Right ventricle myocardium inferior (tissue), 1 donor: ENCODE results near the gene COL6A1. TPM values are rescaled to one million over a fixed set of nuclear protein-coding genes. Genes with fewer than 3 reads are reported as not detected.
"Not testable (repeated sequence)": the region's sequence is repeated elsewhere in the genome, so short reads cannot be mapped to it uniquely, and the experiment has no call there.

ENCODE experiments used
- ATAC-seq: fragments of 200-7000 bp; cut with Tn5 transposase; one replicate; pipeline ENCODE4 v1.9.1; 2020; ENCODE audit warnings: mild to moderate bottlenecking, moderate library complexity
- DNase-seq: peaks from one replicate; pipeline ENCODE4 v3.0.0; 2021; ENCODE audit errors: missing footprints
- intact Hi-C: fragments of 100-400 bp; cut with DNase I; formaldehyde crosslinking; loops from one replicate; pipeline ENCODE4 v1.11.0; 2022
- total RNA-seq: library from RNA; stranded (reverse); fragmentation: NEBNext Ultra II Directional; extraction: Animal tissue kit (Norgen Biotek cat#: 25700); gene quantifications from one replicate; pipeline ENCODE4 v1.2.1, GENCODE V29; 2021
- donor health status: DM: no; HTN: yes; CAD: no; lungs with severe emphysema.

COL6A1 gene
- total RNA-seq, 1 donor from 2014 or later: 228 TPM

DNA sequence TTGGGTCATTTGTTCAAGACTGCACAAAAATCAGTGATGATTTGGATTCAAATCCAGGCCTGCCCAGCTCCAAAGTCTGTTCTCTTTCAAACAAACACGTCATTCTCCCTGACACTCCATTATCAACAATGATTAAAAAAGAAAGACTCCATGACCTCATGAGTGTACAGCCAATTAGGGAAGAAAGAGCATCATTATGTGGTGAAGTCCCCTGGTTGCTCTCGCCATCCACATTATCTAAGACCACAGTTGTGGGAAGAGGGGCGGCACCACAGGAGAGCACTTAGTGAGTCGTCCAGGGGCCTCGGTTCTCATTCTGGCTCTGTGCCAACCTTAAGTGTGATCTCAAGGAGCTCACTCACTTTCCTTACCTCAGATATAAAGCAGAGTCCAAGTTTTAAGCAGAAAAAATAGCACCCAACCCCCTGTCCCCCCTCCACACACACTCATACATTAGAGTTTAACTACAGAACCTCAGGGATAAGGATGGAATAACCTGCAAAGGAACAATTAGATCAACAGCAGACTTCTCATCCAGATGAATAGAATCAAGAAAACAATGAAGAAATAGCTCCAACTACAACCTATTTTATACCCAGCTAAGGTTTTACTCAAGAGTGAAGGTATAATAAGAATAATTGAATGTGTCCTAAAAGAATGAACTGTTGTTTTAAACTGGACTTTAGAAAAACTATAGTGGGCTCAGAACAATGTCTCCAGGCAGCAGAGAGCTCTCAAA lies 47.8 kb downstream of the COL6A1 start:
- ATAC-seq (peak; percentile 81), DNase-seq (no peak)
- intact Hi-C loops: loop anchor here (5.0 kb wide), 2 partner anchors 33 to 57 kb away; no protein-coding TSS in a partner anchor

DNA sequence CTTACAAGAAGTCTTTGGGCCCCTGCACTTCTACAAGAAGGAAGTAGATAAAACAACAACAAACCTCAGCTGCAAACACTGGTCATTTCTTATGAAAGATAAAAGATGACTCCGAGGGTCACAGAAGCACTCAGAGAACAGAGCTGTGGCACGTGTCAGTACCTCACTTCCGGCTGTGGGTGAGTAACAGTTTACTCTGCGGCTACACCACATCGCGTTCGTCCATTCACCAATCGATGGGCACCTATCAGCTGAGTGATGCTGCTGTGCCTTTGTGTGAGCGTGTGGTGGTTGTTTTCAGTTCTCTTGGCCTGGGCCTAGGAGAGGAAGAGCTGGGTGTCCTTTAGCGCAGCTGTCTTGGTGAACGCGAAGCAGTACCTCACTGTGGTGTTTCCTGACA lies 49.9 kb downstream of the COL6A1 start:
- ATAC-seq (no peak), DNase-seq (no peak)
- intact Hi-C loops: no loop called here

DNA sequence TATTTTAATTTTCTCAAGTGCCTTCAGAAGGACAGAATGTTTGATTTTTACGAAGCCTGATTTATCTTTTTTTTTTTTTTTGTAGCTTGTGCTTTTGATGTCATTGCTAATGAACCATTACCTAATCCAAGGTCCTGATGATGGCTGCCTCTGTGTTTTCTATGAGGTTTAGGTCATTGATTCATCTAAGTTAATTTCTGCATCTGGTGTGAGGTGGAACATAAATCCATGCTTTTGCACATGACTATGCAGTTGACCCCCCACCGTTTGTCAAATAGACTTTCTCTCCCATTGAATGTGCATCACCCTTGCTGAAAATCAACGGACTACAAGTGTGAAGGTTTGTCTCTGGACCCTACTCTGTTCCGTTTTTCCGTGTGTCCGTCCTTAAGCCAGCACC lies 50.5 kb downstream of the COL6A1 start:
- DNase-seq: no peak
- no peak for ATAC-seq
- intact Hi-C loops: no loop called here

DNA sequence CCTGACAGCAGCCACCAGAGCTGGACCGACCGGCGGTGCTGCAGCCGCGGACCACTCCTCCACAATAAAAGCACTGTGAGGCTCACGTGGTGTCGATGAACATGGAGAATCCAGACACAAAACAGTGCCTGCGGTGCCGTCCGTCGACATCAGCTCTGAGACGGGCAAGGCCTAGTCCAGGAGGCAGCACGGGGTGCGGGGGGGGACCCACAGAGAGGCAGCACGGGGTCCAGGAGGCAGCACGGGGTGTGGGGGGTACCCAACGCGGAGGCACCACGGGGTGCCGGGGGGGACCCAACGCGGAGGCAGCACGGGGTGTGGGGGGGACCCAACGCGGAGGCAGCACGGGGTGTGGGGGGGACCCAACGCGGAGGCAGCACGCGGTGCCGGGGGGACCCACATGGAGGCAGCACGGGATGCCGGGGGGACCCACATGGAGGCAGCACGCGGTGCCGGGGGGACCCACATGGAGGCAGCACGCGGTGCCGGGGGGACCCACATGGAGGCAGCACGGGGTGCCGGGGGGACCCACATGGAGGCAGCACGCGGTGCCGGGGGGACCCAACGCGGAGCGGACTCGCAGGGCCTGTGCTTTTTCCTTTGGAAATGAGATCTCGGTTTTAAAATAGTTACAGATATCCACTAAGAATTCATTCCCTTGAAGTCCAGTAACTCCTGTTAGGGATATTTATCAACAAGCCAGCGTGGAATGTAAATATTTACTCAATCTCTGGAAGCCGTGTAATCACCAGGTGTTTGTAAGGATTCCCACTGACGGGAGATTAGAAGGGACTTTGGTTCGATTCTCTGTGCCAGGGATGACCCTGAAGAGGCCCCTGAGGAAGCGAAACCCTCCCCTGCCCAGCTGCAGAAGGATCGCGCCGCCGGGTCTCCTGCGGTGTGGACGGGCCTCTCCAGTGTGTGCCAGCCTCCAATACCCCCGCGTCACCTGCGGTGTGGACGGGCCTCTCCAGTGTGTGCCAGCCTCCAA lies 52.1 kb downstream of the COL6A1 start:
- ATAC-seq (no peak), DNase-seq (no peak)
- intact Hi-C loops: no loop called here

DNA sequence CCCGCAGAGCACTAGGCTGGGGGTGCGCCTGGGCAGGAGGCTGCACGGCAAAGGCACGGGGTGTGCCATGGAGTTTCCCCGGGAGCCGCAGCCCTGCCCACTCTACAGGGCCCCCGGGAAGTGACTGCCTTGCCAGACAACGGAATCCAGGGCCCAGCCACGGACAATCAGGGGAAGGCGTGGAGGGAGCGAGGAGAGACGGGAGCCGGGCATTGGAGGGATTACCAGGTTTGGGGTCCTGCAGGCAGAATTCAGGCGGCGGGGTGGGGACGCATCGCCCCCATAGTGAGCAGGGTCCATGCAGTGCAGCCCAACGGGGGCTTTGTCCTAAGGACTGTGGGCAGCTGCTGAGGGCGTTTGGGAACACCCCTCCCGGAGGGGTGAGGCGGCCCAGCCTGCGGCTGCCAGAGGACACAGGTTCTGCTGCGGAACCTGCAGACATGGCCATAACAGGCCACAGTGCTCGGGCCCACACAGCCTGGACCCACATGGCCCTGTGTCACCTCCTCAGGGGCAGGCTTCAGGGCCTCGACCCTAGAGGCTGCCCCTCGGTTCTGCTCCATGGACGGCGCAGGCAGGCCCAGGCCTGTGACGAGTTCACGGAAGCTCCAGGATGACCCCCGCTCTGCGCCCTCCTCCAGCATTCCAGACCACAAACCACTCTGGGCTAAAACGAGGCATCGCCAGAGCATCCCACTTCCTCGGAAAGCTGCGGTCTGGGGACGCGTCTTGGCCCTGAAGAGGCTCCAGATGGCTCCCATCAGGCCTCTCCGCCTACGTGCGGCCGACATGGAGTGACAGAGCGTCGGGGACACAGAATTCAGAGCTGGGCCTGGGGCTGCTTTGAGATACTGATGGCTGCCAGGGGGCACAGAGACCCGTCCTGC lies 54.5 kb downstream of the COL6A1 start:
- intact Hi-C loops: no loop called here
- ATAC-seq (peak; percentile 71), DNase-seq (peak; percentile 86)

DNA sequence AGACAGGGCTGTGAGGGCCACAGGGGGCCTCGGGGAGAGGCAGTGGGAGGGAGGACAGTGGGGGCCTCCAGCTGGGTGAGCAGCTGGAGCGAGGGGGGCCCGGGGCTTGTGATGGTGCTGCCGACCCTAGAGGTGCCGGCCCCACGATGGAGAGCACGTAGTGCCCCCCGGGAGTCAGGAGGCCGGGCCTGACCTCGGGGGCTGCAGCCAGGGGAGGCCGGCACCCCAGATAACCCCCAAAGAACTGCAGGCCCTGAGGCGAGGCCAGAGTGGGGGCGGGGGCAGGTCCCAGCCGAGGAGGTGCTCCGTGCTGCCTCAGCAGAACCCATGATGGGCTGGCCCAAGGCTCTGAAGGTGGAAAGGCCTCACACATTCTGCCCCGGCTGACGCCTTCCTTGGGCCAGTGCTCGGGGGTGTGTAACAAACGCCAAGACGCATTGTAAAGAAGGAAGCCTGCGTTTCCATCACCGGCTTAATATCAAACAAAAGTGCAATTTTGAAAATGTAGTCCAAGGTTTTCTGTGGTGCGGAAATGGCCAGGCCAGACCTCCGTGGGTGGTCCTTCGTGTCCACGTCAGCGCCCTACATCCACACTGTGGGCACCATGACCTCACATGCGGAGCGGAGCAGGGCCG lies 55.2 kb downstream of the COL6A1 start:
- intact Hi-C loops: no loop called here
- peak; percentile 11 for ATAC-seq
- DNase-seq: no peak

DNA sequence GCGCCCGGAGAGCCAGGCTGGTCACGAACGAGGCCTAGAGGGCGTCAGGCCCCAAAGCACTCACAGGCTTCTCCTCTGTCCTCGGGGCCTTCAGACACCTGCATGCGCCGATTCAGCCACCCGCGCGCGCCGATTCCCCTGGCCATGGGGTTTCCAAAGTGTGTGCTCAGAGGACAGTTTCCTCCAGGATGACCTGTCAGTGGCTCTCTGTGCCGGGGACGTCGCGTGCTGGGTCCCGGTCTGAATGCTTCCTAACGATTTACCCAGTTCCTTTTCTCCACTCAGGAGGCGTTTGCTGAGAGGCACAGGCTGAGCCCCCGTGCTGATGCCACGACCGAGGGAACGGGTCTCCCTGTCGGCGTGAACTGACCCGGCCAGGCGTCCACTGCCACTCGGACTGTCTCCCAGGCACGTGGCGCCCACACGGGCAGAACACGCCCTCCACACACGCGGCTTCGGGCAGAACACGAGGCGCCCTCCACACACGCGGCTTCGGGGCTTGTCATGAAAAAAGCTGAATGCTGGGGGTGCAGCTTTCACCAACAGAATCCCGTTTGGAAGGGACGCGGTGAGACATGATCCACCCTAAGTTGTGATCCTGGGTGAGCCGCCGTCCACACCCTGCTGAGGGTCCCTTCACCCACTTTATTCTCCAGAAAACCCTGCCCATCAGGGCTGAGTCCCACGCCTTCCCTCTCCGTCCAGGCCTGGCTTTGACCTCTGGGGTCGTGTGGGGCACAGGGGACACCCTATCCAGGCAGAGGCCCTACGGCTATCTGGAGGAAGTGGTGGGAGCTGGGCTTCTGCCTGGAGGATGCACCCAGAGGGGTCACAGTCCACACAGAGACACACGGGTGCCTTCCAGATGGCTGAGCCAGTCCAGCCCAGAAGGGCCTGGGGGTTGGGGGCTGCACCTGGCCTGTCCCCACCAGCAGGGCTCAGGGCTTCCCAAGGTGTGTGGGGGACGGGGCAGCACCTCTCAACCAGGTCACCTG lies 56.1 kb downstream of the COL6A1 start:
- ATAC-seq (no peak), DNase-seq (no peak)
- intact Hi-C loops: no loop called here

DNA sequence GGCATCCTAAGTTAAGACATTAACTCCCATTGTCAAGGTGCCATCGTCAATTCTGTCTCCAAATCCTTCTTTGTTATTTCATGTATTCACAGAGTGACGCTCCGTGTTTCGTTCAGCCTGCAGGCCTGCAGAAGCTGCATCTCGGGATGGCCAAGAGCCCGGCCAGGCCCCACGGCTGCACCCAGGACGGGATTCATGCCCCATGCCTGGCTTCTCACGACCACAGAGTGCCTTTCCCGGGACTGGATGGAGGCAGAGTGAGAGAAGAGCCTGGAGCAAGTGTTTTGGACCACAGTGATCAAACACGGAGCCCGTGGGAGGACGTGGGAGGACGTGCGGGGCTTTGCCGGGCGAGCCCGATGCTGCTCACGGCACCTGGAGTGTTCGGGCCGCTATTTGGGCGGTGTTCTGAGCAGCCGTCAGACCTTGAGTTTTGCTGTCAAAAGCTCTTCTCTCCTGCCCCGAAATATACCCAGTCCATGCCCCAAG lies 56.8 kb downstream of the COL6A1 start:
- ATAC-seq: no peak
- DNase-seq: no peak
- intact Hi-C loops: no loop called here

DNA sequence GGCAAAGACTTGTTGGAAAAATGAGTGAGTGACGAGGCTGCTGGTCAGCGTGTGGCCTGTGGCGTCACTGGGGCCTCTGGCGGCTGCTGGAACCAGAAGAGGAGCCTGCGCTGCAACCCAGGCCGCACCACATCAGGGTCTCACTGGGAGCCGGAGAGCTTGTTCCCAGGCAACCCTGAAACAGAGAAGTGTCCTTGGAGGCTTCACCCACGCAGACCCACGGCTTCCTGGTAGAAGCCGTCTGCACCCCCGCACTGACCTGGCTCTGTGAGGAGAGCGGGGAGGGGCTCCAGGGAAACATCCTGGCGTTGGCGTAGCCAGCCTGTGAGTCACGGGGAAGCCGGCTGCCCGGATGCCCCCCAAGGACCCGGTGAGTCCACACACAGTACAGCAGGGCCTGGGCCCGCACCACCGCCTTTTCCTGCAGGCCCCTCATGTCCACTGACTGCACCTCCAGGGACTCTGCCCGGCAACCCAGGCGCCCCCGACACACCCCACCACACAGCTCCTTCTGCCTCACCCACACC lies 57.4 kb downstream of the COL6A1 start:
- ATAC-seq (peak; percentile 85), DNase-seq (peak; percentile 85)
- intact Hi-C loops: no loop called here

DNA sequence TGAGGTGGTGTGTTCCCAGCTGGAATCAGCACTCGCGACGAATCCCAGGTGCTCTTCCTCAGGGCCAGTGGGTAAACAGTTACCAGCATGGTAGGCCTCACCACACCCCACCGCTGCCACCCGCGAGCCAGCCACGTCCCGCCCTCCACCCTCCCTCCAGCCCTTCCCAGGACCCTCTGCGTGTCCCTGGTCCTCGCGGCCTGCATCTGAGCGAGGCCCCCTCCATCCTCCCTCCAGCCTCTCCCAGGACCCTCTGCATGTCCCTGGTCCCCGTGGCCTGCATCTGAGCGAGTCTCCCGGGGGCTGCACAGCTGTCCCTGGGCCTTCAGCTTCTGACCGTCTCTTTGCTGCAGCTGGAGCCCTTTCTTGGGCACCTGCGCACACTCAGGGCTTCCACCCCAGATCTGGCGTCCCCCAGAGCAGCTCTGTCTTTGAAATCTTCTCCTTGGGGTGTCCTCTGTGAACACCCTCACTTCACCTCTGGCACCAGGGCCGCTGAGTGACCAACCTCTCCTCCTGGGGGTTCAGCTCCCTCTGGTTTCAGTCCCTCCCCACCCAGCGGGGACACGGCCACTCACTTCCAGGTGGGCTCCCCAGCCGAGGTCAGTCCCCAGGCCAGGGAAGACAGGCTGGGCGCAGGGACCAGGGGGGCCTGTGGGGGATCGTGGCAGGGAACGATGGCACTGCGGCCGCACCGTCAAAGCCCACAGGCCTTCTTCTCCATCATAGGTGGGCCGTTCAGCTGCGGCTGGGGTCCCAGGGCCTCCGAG lies 58.5 kb downstream of the COL6A1 start:
- intact Hi-C loops: loop anchor here (10.0 kb wide), 1 partner anchor 55 kb away; the partner anchor contains the start of gene COL6A2
- DNase-seq (no peak), ATAC-seq (no peak)

DNA sequence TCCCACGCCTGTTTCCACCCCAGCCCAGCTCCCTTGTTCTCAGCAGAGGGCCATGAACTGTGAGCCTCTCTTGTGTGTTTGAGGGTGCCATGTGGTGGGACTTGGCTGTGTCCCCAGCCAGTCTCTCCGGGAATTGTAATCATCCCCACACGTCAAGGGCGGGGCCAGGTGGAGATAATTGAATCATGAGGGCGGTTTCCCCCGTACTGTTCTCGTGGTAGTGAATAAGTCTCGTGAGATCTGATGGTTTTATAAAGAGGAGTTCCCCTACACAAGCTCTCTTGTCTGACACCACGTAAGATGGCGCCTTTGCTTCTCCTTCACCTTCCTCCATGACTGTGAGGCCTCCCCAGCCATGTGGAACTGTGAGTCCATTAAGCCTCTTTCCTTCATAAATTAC lies 59.1 kb downstream of the COL6A1 start:
- no peak for ATAC-seq
- intact Hi-C loops: loop anchor here (10.0 kb wide), 1 partner anchor 54 kb away; the partner anchor contains the start of gene COL6A2
- DNase-seq: no peak

DNA sequence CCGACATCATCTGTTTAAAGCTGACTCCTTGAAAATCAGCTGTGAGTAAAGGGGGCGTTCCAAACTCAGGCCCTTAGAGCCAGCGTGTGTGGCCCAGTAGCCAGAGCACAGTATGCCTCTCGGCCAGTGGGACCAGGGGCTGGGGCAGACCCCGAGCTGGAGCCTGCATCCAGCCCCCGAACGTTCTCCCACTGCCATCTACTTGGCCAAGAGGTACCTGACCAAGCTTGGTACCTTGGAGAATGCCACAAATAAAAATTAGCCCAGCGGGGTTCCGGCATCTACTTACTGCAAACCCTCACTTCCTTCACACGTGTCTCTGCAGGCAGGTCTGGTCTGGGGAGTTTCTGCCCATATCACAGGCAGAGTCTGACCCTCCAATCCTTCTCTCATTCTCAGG lies 59.6 kb downstream of the COL6A1 start:
- intact Hi-C loops: loop anchor here (10.0 kb wide), 1 partner anchor 54 kb away; the partner anchor contains the start of gene COL6A2
- ATAC-seq (no peak), DNase-seq (no peak)

DNA sequence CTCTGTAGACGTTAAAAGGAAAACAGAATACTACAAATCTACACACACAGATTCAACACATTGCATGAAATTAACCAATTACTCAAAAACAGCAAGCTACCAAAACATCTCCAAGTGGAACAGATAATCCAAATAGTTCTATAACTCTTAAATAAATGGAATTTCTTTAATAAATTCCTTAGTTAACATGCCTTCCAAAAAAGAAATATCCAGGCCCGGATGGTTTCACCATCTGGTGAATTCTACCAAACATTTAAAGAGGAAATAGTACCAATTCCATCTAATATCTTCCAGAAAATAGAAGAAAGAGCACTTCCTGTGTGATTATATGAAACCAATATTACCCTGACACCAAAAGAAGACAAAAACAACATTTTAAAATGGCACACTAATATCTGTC lies 63.6 kb downstream of the COL6A1 start:
- ATAC-seq (no peak), DNase-seq (no peak)
- intact Hi-C loops: loop anchor here (10.0 kb wide), 1 partner anchor 50 kb away; the partner anchor contains the start of gene COL6A2

DNA sequence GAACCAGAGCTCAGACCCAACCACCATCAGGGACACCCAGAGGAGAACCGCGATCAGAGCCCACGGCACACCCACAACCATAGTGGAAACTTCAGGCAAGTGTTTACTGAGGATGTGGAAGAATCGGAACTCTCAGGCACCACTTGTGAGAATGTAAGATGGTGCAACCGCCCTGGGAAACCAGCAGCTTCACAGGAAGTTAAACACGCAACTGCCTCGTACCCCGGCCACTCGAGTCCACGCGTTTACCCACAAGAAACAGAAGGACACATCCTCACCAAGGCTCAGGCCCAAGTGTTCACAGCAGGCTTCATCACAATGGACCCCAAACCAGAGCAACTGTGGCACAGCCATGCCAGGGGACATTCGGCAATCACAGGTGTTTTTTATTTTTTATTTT lies 64.9 kb downstream of the COL6A1 start:
- DNase-seq (no peak), ATAC-seq (no peak)
- intact Hi-C loops: loop anchor here (10.0 kb wide), 1 partner anchor 48 kb away; the partner anchor contains the start of gene COL6A2

DNA sequence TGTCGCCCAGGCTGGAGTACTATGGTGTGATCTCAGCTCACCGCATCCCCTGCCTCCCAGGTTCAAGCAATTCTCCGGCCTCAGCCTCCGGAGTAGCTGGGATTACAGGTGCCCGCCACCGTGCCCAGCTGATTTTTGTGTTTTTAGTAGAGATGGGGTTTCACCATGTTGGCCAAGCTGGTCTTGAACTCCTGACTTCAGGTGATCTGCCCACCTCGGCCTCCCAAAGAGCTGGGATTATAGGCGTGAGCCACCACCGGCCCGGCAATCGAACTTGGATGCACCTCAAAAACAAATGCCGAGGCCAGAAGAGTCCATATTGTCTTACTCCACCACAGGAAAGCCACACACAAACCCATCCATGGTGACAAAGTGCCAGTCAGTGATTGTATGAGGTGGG lies 65.3 kb downstream of the COL6A1 start:
- not testable (repeated sequence) for DNase-seq, ATAC-seq
- intact Hi-C loops: loop anchor here (10.0 kb wide), 1 partner anchor 48 kb away; the partner anchor contains the start of gene COL6A2
